Chondrocyte (in vitro differentiated cells): ENCODE measurements around the gene SGPL1. TPM values are rescaled to one million over a fixed set of nuclear protein-coding genes. Genes with fewer than 3 reads are reported as not detected.

Experiments
- DNase-seq: peaks from one replicate; pipeline ENCODE4 v3.0.0; 2021; ENCODE audit warnings: mixed read lengths, low spot score
- H3K27ac Mint-ChIP-seq: one replicate; pipeline ENCODE4 v1.8.0; 2021; ENCODE audit warnings: mild to moderate bottlenecking, moderate library complexity, mixed read lengths; ENCODE audit not compliant: unreplicated experiment
- H3K27me3 Mint-ChIP-seq: 2 replicates; pipeline ENCODE4 v1.8.0; 2021; ENCODE audit warnings: low read depth, mixed read lengths
- H3K36me3 Mint-ChIP-seq: 2 replicates; pipeline ENCODE4 v1.8.0; 2021; ENCODE audit warnings: low read depth, mixed read lengths
- H3K4me1 Mint-ChIP-seq: 2 replicates; pipeline ENCODE4 v1.8.0; 2021; ENCODE audit warnings: low read depth, mild to moderate bottlenecking, mixed read lengths
- H3K4me3 Mint-ChIP-seq: one replicate; pipeline ENCODE4 v1.8.0; 2021; ENCODE audit warnings: mild to moderate bottlenecking, moderate library complexity, mixed read lengths; ENCODE audit not compliant: unreplicated experiment
- H3K9me3 Mint-ChIP-seq: 2 replicates; pipeline ENCODE4 v1.8.0; 2021; ENCODE audit warnings: low read depth, mixed read lengths
- total RNA-seq: library from RNA; stranded (reverse); gene quantifications from 3 replicates; pipeline ENCODE4 v1.2.1, GENCODE V29; 2021
- TF ChIP-seq, protein P1 (sequence below): fragments of 200-600 bp; sonication (generic); IDR thresholded peaks from 2 replicates; pipeline ENCODE4 v1.5.0; 2021; ENCODE audit warnings: antibody characterized with exemption, mild to moderate bottlenecking, moderate library complexity

SGPL1 gene
- total RNA-seq, 1 donor from 2014 or later = 71.8 TPM

DNA sequence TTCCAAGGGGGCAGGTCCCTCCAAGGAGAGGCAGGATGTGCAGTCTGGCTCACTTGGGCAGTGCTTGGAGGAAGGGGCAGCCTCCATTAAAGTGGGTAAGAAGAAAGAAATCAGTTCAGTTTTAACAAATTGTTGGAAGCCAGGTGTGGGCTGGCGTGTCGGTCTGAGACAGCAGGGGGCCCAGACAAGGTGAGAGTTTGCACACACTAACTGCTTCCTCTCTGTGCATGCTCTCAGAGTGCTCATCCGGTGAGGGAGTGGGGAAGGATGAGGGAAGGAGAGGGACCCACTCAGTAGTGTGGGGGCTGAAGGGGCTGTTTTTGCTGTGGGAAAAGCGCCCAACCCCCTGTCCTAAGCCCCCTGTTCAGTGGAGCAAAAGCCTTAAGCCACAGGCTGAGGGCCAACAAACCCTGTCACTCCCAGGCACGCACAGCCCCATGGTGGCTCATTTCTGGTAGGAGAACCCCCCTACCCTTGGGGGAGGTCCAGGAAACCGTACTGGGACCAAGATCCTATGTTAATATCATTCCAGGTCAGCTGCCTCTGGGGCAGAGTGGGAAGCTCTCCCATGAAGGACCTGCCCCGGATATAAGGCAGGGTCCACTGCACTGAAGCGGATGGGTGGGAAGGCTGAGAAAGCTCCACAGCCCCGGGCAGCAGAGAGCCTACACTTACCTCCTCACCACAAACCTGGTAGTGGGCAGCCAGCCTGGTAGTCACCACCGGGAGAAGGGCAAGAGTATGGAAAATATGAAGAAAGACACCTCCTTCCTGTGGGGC is 77.7 kb downstream of the SGPL1 start:
- no peak overlapping the region for H3K27ac Mint-ChIP-seq
- H3K27me3 Mint-ChIP-seq = no peaks in the 10 kb centered on the region
- no peaks in the 10 kb centered on the region for H3K9me3 Mint-ChIP-seq

DNA sequence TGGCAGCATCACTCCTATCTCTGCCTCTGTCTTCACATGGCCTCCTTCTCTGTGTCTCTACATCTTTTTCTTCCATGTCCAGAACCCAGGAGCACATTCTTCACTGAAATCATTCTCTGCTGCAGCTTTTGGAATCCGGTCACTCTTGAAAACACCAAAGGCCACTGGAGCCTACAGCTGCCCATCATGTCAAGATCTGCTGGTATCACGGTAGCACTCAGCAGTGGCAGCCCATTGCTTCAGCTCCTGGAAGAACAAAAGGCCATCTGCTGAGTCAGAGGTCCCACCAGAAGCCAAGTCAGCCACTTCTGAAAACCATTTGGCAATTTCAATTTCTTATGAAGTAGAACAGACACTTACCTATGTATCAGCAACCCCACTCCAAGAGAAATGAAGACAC is 78.7 kb downstream of the SGPL1 start:
- Mint-ChIP-seq H3K4me1 (no peaks in the 10 kb centered on the region), H3K27me3 (no peaks in the 10 kb centered on the region), H3K27ac (no peak overlapping the region), H3K36me3 (no peaks in the 10 kb centered on the region), H3K9me3 (no peaks in the 10 kb centered on the region), H3K4me3 (no peak overlapping the region)
- TF ChIP-seq, protein P1, sequence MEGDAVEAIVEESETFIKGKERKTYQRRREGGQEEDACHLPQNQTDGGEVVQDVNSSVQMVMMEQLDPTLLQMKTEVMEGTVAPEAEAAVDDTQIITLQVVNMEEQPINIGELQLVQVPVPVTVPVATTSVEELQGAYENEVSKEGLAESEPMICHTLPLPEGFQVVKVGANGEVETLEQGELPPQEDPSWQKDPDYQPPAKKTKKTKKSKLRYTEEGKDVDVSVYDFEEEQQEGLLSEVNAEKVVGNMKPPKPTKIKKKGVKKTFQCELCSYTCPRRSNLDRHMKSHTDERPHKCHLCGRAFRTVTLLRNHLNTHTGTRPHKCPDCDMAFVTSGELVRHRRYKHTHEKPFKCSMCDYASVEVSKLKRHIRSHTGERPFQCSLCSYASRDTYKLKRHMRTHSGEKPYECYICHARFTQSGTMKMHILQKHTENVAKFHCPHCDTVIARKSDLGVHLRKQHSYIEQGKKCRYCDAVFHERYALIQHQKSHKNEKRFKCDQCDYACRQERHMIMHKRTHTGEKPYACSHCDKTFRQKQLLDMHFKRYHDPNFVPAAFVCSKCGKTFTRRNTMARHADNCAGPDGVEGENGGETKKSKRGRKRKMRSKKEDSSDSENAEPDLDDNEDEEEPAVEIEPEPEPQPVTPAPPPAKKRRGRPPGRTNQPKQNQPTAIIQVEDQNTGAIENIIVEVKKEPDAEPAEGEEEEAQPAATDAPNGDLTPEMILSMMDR = no peak
- no peak for DNase-seq

More for the DNA sequence above, 77.7 kb downstream of the SGPL1 start:
- no peak for DNase-seq
- Mint-ChIP-seq H3K4me3 (no peak overlapping the region), H3K4me1 (peaks cover 7% of the 10 kb centered on the region), H3K36me3 (no peaks in the 10 kb centered on the region)
- TF ChIP-seq, protein P1 = no peak

DNA sequence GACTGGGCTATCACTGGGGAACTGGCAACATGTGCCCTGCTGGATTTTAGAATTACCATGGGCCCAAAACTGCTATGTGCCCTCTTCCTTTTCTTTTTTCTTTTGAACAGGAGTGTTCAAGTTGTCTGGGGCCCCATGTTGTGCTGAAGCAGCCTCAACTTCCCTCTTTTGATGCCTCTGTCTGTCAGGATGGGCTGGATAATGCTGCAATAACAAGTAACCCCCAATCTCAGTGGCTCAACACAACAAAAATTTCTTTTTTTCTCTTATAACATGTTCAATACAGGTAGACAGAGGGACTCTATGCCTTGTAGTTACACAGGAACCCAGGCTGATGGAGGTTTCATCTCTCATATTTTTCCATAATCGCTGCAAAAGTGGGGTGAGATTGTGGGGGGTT is 80.8 kb downstream of the SGPL1 start:
- TF ChIP-seq, protein P1 = no peak
- H3K36me3 Mint-ChIP-seq = no peaks in the 10 kb centered on the region
- peaks cover 6% of the 10 kb centered on the region for H3K27me3 Mint-ChIP-seq
- DNase-seq = no peak
- H3K27ac Mint-ChIP-seq = no peak overlapping the region
- H3K4me3 Mint-ChIP-seq = no peak overlapping the region
- H3K9me3 Mint-ChIP-seq = no peaks in the 10 kb centered on the region
- H3K4me1 Mint-ChIP-seq = no peaks in the 10 kb centered on the region

DNA sequence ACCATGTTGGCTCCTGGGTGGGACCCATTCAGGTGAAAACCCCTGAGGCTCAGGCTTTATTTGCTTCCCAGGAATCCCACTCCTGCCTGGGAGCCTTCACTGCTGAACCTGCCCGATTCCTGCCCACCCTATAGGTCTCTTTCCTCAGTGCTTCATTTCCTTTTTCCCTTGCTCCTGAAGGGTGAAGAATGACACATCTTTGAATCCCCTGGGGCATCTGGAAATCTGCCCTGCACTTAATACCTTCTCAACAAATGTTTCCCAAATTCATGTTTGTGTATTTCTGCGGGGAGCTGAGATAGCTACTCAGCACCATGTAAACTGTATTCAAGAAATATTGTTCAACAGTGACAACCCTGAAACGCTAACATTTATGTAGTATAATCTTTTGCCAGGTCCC is 82.9 kb downstream of the SGPL1 start:
- H3K27me3 Mint-ChIP-seq = peaks cover 12% of the 10 kb centered on the region
- no peak overlapping the region for H3K4me3 Mint-ChIP-seq
- H3K36me3 Mint-ChIP-seq = no peaks in the 10 kb centered on the region
- no peak overlapping the region for H3K27ac Mint-ChIP-seq
- no peak for DNase-seq
- TF ChIP-seq, protein P1 = no peak
- no peaks in the 10 kb centered on the region for H3K9me3 Mint-ChIP-seq
- H3K4me1 Mint-ChIP-seq = peaks cover 4% of the 10 kb centered on the region

DNA sequence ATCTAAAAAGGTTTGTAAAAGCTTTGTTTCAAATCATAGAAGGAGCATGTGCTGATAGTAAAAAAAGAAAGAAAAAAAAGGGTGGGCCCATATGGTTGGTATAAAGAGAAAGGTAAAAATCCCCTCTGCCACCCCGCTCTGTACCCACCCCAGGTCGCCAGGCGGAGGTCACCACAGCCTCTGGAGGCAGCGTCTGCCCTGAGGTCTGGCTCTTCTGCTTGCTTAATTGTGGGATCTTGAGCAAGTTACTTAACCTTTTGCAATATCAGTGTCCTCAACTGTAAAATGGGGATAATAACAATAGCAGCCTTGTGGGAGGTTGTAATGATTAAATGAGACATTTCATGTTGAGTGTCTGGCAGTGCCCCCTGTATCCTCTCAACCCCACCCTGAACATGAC is 83.3 kb downstream of the SGPL1 start:
- H3K27ac Mint-ChIP-seq = no peak overlapping the region
- H3K4me3 Mint-ChIP-seq = no peak overlapping the region
- peaks cover 4% of the 10 kb centered on the region for H3K4me1 Mint-ChIP-seq
- H3K9me3 Mint-ChIP-seq = no peaks in the 10 kb centered on the region
- peaks cover 12% of the 10 kb centered on the region for H3K27me3 Mint-ChIP-seq
- H3K36me3 Mint-ChIP-seq = no peaks in the 10 kb centered on the region
- DNase-seq = no peak
- TF ChIP-seq, protein P1 = no peak
